BLaER1 treated with 17β-estradiol and CSF1 and Interleukin-3, amounts not matched to agents 10 nM and 100 nM (cell line): ENCODE measurements around the gene SIK2.
A peak's percentile ranks its signal among the peaks of the same experiment; 100 is the strongest.

Source experiments
- H3K27ac ChIP-seq, 11 experiments: shearing (Covaris generic); formaldehyde crosslinking; 2 replicates each; pipeline ENCODE4 v1.8.1; 2022
- H3K27me3 ChIP-seq, 11 experiments: shearing (Covaris generic); formaldehyde crosslinking; 2 replicates each; pipeline ENCODE4 v1.8.1; 2022
- H3K36me3 ChIP-seq, 11 experiments: shearing (Covaris generic); formaldehyde crosslinking; 2 replicates each; pipeline ENCODE4 v1.8.1; 2022
- H3K4me1 ChIP-seq, 10 experiments: shearing (Covaris generic); formaldehyde crosslinking; 2 replicates each; pipeline ENCODE4 v1.8.1; 2022
- H3K4me2 ChIP-seq, 11 experiments: shearing (Covaris generic); formaldehyde crosslinking; 2 replicates each; pipeline ENCODE4 v1.8.1; 2022
- H3K4me3 ChIP-seq, 10 experiments: shearing (Covaris generic); formaldehyde crosslinking; 2 replicates each; pipeline ENCODE4 v1.8.1; 2022
- H3K9ac ChIP-seq, 11 experiments: shearing (Covaris generic); formaldehyde crosslinking; 2 replicates each; pipeline ENCODE4 v1.8.1; 2022
- H3K9me3 ChIP-seq, 11 experiments: shearing (Covaris generic); formaldehyde crosslinking; replicated peaks in 1 of 11; 2 replicates each; pipeline ENCODE4 v1.8.1; 2022
- H4K20me1 ChIP-seq, 11 experiments: shearing (Covaris generic); formaldehyde crosslinking; 2 replicates each; pipeline ENCODE4 v1.8.1; 2022
- Cebpa-rat ChIP-seq, 11 experiments: shearing (Covaris generic); IDR thresholded peaks; 2 replicates each; pipeline ENCODE4 v1.8.1; 2022

The SIK2 gene

DNA sequence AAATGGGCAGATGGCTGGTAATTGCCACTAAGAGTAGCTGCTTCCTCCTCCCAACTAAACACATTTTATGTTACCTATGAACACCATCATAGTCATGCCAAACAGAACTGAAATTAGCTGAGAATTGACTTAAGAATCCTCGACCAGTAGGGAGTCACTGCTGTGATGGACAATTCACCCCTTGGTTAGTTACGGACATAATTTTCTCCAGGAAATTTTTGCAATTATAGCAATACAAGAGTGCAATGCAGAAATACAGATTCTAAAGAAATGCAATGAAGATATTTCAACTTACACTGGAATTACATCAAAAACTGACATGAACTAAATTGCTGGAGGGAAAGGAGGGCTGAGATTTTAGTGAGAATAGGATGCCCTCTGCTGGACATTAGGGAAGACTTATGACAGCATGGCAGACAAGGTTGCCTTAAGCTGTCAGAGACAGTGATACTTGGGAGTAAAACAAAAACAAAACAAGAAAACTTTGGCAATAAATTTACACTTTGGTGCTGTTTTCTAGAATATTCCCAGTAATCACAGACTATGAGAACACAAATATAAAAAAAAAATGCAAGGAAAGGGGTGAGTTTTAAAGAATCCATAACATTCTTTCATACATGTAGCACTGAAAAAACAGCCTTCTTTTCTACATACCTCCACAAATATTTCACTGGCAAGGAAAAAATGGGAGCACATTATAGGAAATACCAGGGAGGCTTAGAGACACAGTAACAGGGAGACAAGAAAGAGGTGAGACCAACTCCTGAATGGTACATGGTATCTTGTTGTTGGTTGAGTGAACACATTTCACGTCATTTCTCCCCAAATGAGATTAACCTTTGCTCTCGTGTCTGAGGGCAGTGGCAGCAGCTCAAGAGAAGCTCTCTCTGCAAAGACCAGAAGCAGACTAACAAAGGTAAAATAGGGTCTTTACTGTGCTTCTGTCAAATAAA is 175.1 kb downstream of the SIK2 start:
- Histone ChIP-seq H3K4me3 (no peak overlapping the region), H3K36me3 (peaks cover 0 to under 1% (median 0%) of the 10 kb centered on the region in 11 experiments; a peak in 1 of 22 replicates), H3K4me2 (peak overlapping the region in 2 of 11 experiments; percentile 1 to 10; a peak in 2 of 22 replicates), H3K9ac (no peak overlapping the region; a peak in 2 of 22 replicates), H3K27me3 (no peaks in the 10 kb centered on the region), H4K20me1 (no peaks in the 10 kb centered on the region), H3K9me3 (no peaks in the 10 kb centered on the region), H3K27ac (no peak overlapping the region), H3K4me1 (peaks cover 0 to 10% (median 7%) of the 10 kb centered on the region in 10 experiments; a peak in 7 of 20 replicates)
- TF ChIP-seq Cebpa-rat (IDR thresholded peaks at IDR 0.05), result no peak

DNA sequence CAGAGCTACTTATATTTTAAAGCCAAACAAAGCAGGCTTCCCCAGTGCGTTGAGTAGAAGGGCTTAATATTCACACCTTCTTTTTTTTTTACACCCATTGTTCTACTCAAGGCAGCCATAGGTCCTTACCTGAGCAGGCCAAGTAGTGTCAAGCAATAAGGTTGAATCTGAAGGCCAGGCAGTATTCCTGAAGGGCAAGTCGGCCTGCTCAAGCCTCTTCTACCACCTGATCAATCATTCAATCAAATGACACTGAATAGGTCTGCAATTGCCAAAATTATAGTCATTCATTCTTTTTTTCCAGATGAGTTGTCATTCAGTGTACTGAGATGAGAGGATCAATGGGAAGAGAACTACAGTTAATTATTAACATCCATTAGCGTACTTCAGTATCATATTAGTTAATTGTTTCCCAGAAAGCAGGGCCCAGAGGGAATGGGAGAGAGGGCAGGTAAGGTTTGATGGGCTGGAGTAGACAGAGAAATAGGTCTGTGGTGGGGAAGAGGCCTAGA is 175.9 kb downstream of the SIK2 start:
- Histone ChIP-seq H3K9ac (no peak overlapping the region; a peak in 2 of 22 replicates), H3K4me2 (no peak overlapping the region), H4K20me1 (no peaks in the 10 kb centered on the region), H3K36me3 (peaks cover 0 to 8% (median 0%) of the 10 kb centered on the region in 11 experiments; a peak in 3 of 22 replicates), H3K4me3 (no peak overlapping the region), H3K4me1 (peaks cover 0 to 10% (median 7%) of the 10 kb centered on the region in 10 experiments; a peak in 7 of 20 replicates), H3K27me3 (no peaks in the 10 kb centered on the region), H3K9me3 (no peaks in the 10 kb centered on the region), H3K27ac (no peak overlapping the region)
- TF ChIP-seq Cebpa-rat (IDR thresholded peaks at IDR 0.05), result no peak

DNA sequence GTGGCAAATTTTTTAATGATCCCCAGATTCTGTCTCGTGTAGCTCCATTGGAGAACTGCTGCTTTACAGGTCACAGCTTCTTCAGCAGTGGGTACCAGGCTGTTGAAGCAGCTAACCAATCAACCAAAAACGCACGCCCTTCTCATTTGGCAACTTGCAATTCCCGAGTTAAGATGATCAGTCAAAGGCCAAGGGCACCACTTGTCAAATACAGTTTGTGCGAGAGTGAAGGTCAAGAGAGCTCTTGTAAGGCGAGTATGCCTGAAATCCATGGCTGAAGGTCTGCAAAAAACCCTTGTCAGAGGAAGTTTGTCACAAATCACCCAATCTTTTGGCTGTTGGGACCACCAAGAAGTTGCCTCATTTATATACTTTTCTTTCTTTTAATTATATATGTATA is 176.9 kb downstream of the SIK2 start:
- Histone ChIP-seq H3K36me3 (peaks cover 0 to 14% (median 5%) of the 10 kb centered on the region in 11 experiments; a peak in 8 of 22 replicates), H3K4me3 (no peak overlapping the region), H3K4me1 (peaks cover 0 to 10% (median 7%) of the 10 kb centered on the region in 10 experiments; a peak in 7 of 20 replicates), H3K9me3 (no peaks in the 10 kb centered on the region), H3K27me3 (no peaks in the 10 kb centered on the region), H3K4me2 (no peak overlapping the region), H3K27ac (no peak overlapping the region), H3K9ac (no peak overlapping the region), H4K20me1 (no peaks in the 10 kb centered on the region)
- TF ChIP-seq Cebpa-rat (IDR thresholded peaks at IDR 0.05), result no peak
